T-helper 1 cell (primary cell): ENCODE results near the gene CCNC.

Experiments
- DNase-seq, 5 donors: peaks; one replicate each; pipeline ENCODE4 v3.0.0-alpha.2; 2012 to 2020
- total RNA-seq, 4 donors: gene quantifications; one replicate each; lab custom pipeline; 2026; lab: John Stamatoyannopoulos, UW

Gene CCNC
- 32.9 to 53.2 (median 45.4) reads per million in 4 donors for total RNA-seq

DNA sequence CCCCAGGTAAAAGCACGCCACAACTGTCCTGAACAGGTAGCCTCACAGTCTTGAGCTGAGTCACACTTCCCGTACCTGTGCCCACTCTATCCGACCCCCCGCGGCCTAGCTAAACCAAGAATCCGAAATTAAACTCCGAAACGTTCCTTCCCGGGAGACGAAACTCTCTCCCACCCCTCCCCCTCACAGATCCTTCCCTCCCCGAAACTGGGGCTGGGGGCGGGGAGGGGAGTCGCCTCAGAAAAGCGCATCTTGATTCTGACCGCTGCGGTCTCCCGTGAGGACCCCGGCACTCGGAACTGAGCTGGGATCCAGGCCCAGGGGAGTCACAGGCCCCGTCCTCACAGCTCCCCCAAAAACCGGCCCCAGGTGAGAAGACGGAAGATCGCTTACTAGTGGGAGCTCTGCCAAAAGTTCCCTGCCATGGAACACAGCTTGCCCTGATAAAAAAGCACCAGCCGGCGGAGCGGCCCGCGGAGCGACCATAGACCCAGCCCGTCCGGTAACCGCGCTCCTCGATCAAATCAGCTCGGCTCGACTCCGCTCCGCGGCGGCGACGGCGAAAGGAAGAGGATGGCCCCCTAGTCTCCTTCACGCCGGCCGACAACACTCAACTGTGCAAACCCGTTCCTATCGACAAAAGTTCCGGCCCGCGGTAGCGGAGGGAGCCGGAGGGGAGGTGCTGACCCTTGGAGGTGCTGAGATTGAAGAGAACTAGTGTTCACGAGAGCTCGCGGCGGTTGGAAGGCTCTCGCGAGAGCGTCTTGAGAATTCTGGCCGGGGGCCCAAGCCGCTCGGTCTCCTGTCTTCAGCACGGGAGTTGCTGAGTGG lies at the start of gene CCNC:
Gene CCNC (minus strand): TSS at position 558 of the 831 bp plus-strand sequence. CDS start 133 bp downstream, at position 425.
- DNase-seq: peak; percentile 71 to 92 (median 76)

DNA sequence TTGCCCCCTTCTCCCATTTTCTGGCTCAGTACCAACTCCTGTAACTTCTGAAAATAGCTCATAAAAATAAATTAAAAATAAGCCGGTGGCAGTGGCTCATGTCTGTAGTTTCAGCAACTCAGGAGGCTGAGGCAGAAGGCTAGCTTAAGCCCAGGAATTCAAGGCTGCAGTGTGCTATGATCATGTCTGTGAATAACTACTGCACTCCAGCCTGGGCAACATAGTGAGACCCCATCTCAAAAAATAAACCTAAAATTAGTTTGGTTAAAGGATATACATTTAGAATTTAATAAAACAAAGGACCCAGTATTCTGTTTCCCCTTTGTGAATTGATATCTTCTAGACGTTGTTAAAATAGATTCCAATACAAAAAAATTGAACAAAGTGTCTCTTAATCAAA lies 48.7 kb upstream of the CCNC start:
- no peak for DNase-seq

DNA sequence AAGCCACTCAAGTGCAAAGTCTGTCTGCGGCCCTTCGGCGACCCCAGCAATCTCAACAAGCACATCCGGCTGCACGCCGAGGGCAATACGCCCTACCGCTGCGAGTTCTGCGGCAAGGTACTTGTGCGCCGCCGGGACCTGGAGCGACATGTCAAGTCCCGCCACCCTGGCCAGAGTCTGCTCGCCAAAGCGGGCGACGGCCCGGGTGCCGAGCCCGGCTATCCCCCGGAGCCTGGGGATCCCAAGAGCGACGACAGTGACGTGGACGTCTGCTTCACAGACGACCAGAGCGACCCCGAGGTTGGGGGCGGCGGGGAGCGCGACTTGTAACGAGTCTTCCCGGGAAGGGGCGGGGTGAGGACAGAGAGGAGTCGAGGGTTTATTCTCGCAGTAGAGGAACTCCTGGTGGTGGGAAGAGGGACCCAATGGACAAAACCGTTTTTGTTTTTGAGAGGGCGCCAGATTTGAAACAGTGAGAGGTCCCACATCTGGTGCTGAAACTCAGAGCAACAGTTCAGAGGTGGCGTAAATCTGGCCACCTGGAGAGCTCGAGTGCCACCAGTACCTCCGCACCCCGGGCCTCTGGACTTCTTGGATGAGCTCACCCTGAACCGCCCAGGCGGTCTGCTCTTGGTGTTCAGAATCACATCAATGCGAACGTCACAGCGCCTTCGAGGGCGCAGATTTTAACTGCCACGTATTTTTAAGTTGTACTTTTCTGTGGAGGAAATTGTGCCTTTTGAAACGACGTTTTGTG lies 46.1 kb upstream of the CCNC start:
- DNase-seq: no peak

- peak in 1 of 5 donors; percentile 45 for DNase-seq
Observed at GRCh38 chr6:99613705-99614429, 45.4 kb upstream of the CCNC start.

- DNase-seq: peak in 1 of 5 donors; percentile 57
Observed at GRCh38 chr6:99613409-99613704, 44.9 kb upstream of the CCNC start.

GRCh38 chr6:99612551-99613408 lies 44.3 kb upstream of the CCNC start:
- no peak for DNase-seq

GRCh38 chr6:99611148-99611547 lies 42.7 kb upstream of the CCNC start:
- DNase-seq: peak in 1 of 5 donors; percentile 54

- DNase-seq: no peak
Observed at GRCh38 chr6:99609905-99610489, 41.5 kb upstream of the CCNC start.

DNA sequence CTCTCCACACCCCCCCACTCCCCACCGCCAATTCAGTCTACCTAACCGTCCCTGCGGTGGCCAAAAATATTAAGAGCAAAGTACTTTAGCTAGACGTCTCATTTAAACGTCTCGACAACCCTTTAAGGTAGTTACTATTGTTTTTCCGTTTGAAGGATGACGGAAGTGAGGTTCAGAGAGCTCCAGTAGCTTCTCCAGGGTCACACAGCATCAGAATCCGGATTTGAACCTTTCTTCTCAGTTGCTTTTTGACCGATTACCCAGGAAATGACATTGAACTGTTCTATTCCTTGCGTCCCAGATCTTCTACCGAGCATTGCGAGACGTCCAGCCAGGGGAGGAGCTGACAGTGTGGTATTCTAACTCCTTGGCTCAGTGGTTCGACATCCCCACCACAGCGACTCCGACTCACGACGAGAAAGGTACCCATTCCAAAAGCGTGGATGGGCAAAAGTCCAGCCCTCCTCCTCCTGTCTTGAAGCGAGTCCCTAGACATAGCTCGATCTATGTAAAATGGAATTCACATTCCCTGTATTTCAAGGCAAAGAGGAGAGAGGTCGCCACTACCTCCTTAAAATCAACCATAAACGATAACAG lies 40.5 kb upstream of the CCNC start:
- DNase-seq: no peak

DNA sequence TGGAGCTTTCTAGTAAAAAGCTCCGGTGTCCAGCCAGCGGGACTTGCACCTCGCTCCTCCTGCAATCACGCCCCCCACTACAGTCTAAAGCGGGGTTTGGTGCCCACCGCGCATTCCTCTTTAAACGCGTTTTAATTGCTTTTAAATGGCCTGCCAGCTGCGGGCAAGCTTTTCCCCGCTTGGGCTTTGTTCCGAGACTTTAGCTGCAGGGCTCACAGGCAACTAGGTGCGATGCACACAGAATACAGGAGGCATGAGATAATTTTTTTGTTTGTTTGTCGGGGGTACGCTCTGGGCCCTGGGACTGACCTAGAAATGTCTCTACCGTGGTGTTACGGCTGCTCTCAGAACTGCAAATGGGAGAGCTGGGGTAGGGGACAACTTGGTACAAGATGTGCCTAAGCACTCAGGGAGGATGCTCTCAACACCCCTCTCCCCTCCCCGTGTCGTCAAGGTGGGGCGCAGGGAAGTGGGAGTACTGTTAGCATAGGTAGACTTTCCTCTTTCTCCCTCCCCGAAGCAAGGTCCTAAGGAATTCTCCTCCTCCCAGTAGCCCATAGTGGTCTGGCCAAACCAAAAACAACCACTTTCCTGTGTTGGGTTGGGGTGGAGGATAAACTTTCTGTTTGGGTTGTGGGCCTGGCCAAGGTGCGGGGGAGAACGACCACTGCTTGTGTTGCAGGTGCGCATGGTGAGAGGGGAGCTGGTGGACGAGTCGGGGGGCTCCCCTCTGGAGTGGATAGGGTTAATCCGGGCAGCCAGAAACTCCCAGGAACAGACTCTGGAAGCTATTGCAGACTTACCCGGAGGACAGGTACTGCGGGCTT lies 39.8 kb upstream of the CCNC start:
- no peak for DNase-seq

DNA sequence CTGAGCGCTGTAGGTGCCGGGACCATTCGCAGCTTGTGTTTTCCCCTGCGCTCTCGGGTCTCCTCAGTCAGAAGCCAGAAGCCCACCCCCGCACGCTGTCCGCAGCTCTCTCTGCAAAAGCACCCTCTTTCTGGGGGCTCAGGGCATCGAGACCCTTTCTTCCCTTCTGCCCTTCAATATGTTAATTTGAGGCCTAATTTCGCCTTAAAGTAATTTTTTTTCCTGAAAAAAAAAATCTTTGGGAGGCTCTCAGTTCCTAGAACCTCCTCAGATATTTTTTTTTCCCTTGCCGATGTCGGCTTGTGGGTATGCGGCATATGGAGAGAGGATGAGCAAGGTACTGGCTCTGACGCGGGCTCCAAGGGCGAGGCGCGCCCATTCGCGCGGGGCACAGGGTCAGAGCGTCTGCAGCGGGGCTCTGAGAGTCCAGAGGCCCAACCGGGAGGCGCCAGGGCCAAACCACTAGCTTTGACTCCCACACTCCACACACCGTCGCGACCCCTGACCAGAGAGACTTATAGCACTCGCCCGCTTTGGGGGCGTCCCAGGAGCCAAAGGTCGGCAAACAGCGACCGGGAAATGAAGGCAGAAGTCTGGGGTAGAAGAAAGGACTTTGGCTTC lies 39.1 kb upstream of the CCNC start:
- no peak for DNase-seq

DNA sequence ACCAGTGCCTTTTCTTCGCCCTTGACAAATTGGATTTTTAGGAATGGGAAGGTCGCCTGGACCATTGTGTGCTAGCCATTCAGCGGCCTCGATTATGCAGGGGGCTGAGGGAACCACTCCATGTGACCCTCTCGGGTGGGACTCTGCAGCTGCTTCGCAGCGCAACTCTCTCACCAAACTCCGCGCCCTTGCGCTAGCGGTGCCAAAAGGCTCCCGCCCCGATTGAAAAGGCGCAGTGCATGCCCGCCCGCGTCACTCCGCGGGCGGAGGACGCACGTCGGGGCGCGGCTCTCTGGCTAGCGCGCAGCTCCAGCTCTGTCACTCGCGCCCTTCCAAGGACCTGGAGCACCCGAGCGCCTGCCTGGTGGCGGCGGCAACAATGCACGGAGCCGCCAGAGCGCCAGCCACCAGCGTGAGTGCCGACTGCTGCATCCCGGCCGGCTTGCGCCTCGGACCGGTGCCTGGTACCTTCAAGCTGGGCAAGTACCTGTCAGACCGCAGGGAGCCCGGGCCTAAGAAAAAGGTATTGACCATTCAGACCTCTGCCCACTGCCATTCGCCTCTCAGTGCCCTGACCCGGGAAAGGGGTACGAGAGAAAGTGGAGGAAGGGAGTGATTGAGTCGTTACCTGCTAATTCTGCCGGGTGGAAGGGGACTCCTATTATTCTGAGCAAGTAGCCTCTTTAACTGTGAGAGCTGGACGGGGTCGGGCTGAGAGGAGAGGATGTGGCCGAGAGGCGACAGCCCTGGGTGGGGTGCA lies 38.4 kb upstream of the CCNC start, which contains the start of gene PRDM13:
Gene PRDM13 (plus strand): TSS at position 178 of the 760 bp plus-strand sequence. CDS start 202 bp downstream, at position 380.
- no peak for DNase-seq

- no peak for DNase-seq
Observed at GRCh38 chr6:99605911-99606655, 37.6 kb upstream of the CCNC start.

GRCh38 chr6:99605074-99605734 lies 36.7 kb upstream of the CCNC start:
- DNase-seq: no peak

DNA sequence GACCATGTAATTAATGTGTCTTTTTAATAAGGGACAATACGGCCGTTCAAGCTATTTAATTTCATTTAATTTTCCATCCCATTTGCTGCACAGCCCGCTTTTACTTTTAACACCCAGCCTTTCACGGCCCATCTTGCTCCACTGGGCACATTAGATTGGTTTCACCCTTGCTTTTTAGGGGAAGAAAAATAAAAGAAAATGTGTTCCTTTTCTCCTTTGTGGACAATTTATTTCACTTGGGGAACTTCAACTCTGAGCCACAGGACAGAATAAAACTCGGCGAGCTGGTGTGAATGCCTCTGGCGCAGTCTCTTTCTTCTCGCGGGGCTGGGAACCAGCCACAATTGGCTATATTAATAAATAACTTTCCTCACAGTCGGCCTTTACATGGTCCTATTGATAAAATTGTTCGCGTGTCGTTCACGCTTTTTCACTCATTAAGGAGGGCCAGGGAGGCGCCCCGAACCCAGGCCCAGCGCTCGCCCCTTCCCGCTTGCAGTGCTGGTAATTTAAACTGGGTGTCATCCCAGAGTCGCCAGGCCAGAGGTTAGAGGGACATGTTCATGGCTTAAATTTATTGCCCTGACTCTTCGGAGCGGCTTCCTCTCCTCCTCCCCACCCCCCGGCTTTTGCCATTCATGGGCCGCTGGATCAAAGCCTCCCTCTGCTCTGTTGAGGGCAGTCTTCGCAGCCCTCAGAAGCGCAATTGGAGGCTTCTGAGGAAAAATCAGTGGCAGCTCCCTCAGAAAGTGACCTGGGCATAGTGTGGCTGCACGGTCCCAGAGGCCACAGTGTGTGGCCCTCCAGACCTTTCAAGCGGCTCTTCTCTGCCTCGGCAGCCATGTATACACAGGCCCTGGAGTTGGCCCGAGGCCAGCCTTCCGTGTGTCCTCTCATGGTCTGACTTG lies 36.0 kb upstream of the CCNC start:
- no peak for DNase-seq

DNA sequence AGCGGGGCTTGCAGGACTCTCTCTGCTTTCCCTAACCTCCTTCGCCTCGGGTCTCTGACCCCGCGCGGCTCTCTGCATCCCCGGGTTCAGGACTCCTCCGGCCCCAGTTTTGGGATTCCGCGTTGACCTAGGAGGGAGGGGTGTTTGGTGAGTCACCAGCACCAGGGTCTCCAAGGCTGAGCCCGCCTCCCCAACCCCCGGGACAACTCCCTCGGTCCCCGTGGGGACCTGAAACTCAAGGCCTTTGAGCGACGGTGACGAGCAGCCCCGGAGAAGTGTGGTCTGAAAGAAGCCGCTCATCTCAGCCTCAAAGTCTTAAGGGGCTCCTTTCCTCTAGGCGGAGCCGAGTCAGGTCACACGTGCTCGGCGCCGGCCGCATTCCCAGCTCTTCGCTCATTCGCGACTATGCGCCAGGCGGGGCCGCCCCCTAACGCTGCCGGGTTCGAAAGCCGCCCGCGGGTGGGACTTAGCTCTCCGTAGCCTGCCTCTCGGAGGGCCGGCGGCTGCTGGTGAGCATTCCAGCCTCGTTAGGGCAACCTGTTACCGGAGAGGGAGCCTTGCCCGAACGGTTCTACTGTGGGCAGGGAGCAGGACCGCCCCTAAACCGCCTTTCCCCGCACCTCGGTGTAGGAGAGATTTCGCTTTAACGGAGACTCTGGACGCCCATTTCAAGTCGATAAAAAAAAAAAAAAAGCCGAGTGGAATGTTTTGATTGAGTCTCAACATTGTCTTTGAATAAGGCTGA lies 35.1 kb upstream of the CCNC start:
- DNase-seq: no peak
